Heart left ventricle (tissue), 16 donors: ENCODE measurements around the gene TGFBR3L. TPM values are rescaled to one million over a fixed set of nuclear protein-coding genes. Genes with fewer than 3 reads are reported as not detected.

Experiments
- ATAC-seq, 4 donors: fragments of 200-7000 bp; cut with Tn5 transposase; one replicate each; pipeline ENCODE4 v1.9.1; 2020 to 2022; ENCODE audit warnings: moderate library complexity in 4 of 4, mild to moderate bottlenecking in 3 of 4, moderate number of reproducible peaks in 1 of 4
- DNase-seq, 5 donors: peaks; one replicate each; pipeline ENCODE4 v3.0.0-alpha.2; 2020
- H3K27ac ChIP-seq, 12 donors: fragments of 200-600 bp; sonication (generic) in 4 of 12; one replicate each; pipeline versions ENCODE4 v1.5.0 to v1.8.0; 2016 to 2022; ENCODE audit warnings: mild to moderate bottlenecking in 2 of 12
- H3K27me3 ChIP-seq, 9 donors: fragments of 200-600 bp; sonication (generic) in 2 of 9; one replicate each; pipeline versions ENCODE4 v1.5.1 to v1.8.0; 2016 to 2022; ENCODE audit warnings: mild to moderate bottlenecking in 3 of 9
- H3K36me3 ChIP-seq, 9 donors: fragments of 200-600 bp; sonication (generic) in 2 of 9; one replicate each; pipeline versions ENCODE4 v1.5.0 to v1.8.0; 2018 to 2022; ENCODE audit warnings: mild to moderate bottlenecking in 2 of 9
- H3K4me1 ChIP-seq, 12 donors: fragments of 200-600 bp; sonication (generic) in 4 of 12; one replicate each; pipeline versions ENCODE4 v1.5.0 to v1.8.0; 2016 to 2022; ENCODE audit warnings: mild to moderate bottlenecking in 3 of 12
- H3K4me3 ChIP-seq, 12 donors: fragments of 200-600 bp; sonication (generic) in 4 of 12; one replicate each; pipeline versions ENCODE4 v1.5.0 to v1.8.0; 2017 to 2022; ENCODE audit warnings: mild to moderate bottlenecking in 9 of 12, moderate library complexity in 4 of 12
- H3K9me3 ChIP-seq, 12 donors: fragments of 200-600 bp; sonication (generic) in 4 of 12; one replicate each; pipeline versions ENCODE4 v1.5.0 to v1.8.0; 2016 to 2022; ENCODE audit warnings: mild to moderate bottlenecking in 1 of 12
- CTCF ChIP-seq, 12 donors: fragments of 200-600 bp; sonication (generic) in 4 of 12; IDR thresholded peaks; one replicate each; pipeline versions ENCODE4 v1.5.0 to v1.8.0; 2018 to 2022; ENCODE audit warnings: antibody characterized with exemption in 12 of 12, mild to moderate bottlenecking in 5 of 12
- POLR2A ChIP-seq, 2 donors: fragments of 450-650 bp; IDR thresholded peaks; one replicate each; pipeline ENCODE4 v1.6.1; 2017; ENCODE audit warnings: antibody characterized with exemption in 2 of 2, mild to moderate bottlenecking in 2 of 2, moderate library complexity in 2 of 2
- WGBS, 4 donors: extraction: QIAGEN DNeasy Blood & Tissue Kit in 2 of 4; methylation state at CpG; one replicate each; pipeline versions ENCODE4 v1.1.5 to v1.1.7; 2013 to 2018; 5-methylcytosine and 5-hydroxymethylcytosine counted together
- intact Hi-C, 10 donors: fragments of 100-400 bp; cut with DNase I; formaldehyde crosslinking; loops; one replicate each; pipeline versions ENCODE4 v1.11.1 to v1.14.2; 2022
- polyA plus RNA-seq, 2 donors: library from polyadenylated mRNA; stranded (reverse); fragments of 200-250 nt; gene quantifications; one replicate each; pipeline ENCODE4 v1.2.3, GENCODE V29; 2013
- total RNA-seq, 9 donors: library from RNA; depleted of rRNA in 2 of 9; stranded (reverse); fragments of >200 nt in 2 of 9; fragmentation: NEBNext Ultra II Directional in 3 of 9; extraction: Animal tissue kit (Norgen Biotek cat#: 25700) in 3 of 9; gene quantifications; one replicate each; pipeline versions ENCODE4 v1.1.0 to v1.2.4, GENCODE V29; 2016 to 2023
- donor health status: ischemic (EF 13 %, LVEDD 7.1; RV severe dilation, severe dysfunction).
- donor health status: healthy with polysubstance abuse.
- donor health status: DM: no; HTN: yes; CAD: no.
- donor health status: DM: no; HTN: no; CAD: no.
- donor health status: ischemic (EF 25% LVEDD 6.9; RV normal size, moderate dysfunction).
- donor health status: ischemic (EF 25% LVEDD 5.7; RV mildly dilated, moderate dysfunction).
- donor health status: healthy.
- donor health status: DM: yes; HTN: yes; CAD: no.
- donor health status: ischemic (EF 35%, LVEDD 5.7; RV mildly dilated, moderate dysfunction).
- donor health status: nonischemic (EF 11% LVEDD 7.7; RV severe dilation, severe dysfunction).
- donor health status: DM: yes; HTN: yes; CAD: no.
- donor health status: PGD.
- donor health status: ischemic (EF 29% LVEDD 5.4; RV normal size, mild dysfunction).
- donor health status: nonischemic (EF 23%, LVEDD 6.1; RV moderate dilation, normal function).

Gene TGFBR3L
- total and polyA plus RNA-seq, 11 donors: 0.76 to 41.2 (median 6.8) TPM

- intact Hi-C loops: loop anchor here in 1 of 10 donors (5.0 kb wide), 1 partner anchor 74 kb away; no protein-coding TSS in a partner anchor
- peak in 3 of 4 donors; percentile 16 to 53 (median 33) for ATAC-seq
- H3K4me1 ChIP-seq: peaks cover 8 to 59% (median 35%) of the 10 kb centered on the region in 12 donors
- H3K27me3 ChIP-seq: no peaks in the 10 kb centered on the region
- peaks cover 0 to 40% (median 27%) of the 10 kb centered on the region in 9 donors for H3K36me3 ChIP-seq
- TF ChIP-seq CTCF (IDR thresholded peaks at IDR 0.05): no peak
- no peak for TF ChIP-seq POLR2A (IDR thresholded peaks at IDR 0.05)
- peak; percentile 66 to 86 (median 69) for DNase-seq
- H3K27ac ChIP-seq: peak within 1 kb of the TSS in 2 of 12 donors; percentile 49 to 96
- H3K9me3 ChIP-seq: no peaks in the 10 kb centered on the region
- H3K4me3 ChIP-seq: peak within 1 kb of the TSS; percentile 17 to 70 (median 46)
- WGBS, 4 donors: 12 to 54% (median 29%) methylated on average over 15 to 65 of the region's 65 CpGs
Observed at GRCh38 chr19:7926021-7926726, 11.5 kb downstream of the TGFBR3L start, which contains the start of gene CTXN1. TSS of gene CTXN1 (minus strand) at chr19:7926135. CDS start at chr19:7925538, 597 bp downstream.

- Histone ChIP-seq H3K27me3 (no peaks in the 10 kb centered on the region), H3K4me1 (peaks cover 3 to 51% (median 27%) of the 10 kb centered on the region in 12 donors), H3K27ac (peak overlapping the region in 1 of 12 donors; percentile 85), H3K36me3 (peaks cover 3 to 43% (median 32%) of the 10 kb centered on the region in 9 donors), H3K9me3 (no peaks in the 10 kb centered on the region), H3K4me3 (peak overlapping the region in 4 of 12 donors; percentile 28 to 61 (median 44))
- ATAC-seq (peak in 2 of 4 donors; percentile 1 to 3), DNase-seq (peak in 2 of 5 donors; percentile 11 to 30)
- intact Hi-C loops: loop anchor here in 1 of 10 donors (5.0 kb wide), 1 partner anchor 75 kb away; no protein-coding TSS in a partner anchor
- TF ChIP-seq POLR2A (IDR thresholded peaks at IDR 0.05) (no peak), CTCF (IDR thresholded peaks at IDR 0.05) (no peak)
- 81 to 89% (median 88%) methylated on average over 12 to 32 of the region's 32 CpGs for WGBS, 4 donors
Observed at GRCh38 chr19:7926727-7927604, 12.3 kb downstream of the TGFBR3L start.

GRCh38 chr19:7927605-7928333, 13.1 kb downstream of the TGFBR3L start:
- intact Hi-C loops: loop anchor here in 1 of 10 donors (5.0 kb wide), 1 partner anchor 75 kb away; no protein-coding TSS in a partner anchor
- Histone ChIP-seq H3K27ac (peak overlapping the region in 10 of 12 donors; percentile 23 to 85 (median 54)), H3K4me1 (peaks cover 3 to 48% (median 25%) of the 10 kb centered on the region in 12 donors), H3K9me3 (no peaks in the 10 kb centered on the region), H3K4me3 (no peak overlapping the region), H3K36me3 (peaks cover 8 to 43% (median 32%) of the 10 kb centered on the region in 9 donors), H3K27me3 (no peaks in the 10 kb centered on the region)
- ATAC-seq (peak; percentile 2 to 14 (median 5)), DNase-seq (peak in 2 of 5 donors; percentile 12 to 22)
- WGBS, 4 donors: 79 to 85% (median 83%) methylated on average over 16 to 23 of the region's 23 CpGs
- TF ChIP-seq CTCF (IDR thresholded peaks at IDR 0.05) (no peak), POLR2A (IDR thresholded peaks at IDR 0.05) (no peak)
